ENCODE measurements around the gene HOXB9.

The HOXB9 gene

DNA sequence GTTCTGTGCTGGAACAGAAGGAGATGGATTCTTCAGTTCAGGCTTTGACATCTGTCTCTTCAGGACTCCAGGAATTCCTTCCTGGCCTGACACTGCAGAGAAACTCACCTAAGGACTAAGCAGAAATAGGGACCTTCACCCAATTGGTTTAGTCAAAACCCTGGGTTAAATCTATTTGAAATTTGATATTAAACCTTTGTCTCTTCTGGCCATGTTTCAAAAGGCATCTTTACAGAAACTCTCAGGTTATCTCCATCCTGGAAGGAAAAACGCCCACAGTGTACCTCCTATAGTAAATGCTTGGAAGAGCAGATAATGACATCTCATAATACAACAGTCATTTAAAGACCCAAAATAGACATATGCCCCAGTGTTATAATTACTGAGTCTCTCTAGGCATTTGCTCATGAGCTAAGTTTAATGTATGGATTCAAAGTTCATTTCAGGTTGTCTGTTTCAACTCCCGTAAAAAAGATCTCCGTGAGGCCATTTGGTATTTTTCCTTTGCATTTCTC, 42.4 kb downstream of the HOXB9 start:
- no peak for DNase-seq (ENCODE audit: low read depth)

DNA sequence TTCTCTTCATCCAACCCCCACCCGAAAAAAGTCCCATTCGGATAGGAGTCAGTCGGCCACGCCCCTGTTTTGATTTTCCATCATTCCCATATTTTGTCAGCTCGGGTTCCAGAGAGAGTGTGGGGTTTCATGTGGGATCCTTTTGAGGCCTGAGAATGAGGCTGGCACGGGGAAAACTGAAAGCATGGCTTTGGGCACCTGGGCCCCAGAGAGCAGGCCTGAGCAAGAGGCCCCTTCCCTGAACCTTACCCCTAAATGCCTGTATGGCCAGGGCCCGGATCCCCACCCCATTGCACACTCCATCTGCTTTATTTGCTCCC, 43.4 kb downstream of the HOXB9 start:
- DNase-seq (ENCODE audit: low read depth), result no peak

DNA sequence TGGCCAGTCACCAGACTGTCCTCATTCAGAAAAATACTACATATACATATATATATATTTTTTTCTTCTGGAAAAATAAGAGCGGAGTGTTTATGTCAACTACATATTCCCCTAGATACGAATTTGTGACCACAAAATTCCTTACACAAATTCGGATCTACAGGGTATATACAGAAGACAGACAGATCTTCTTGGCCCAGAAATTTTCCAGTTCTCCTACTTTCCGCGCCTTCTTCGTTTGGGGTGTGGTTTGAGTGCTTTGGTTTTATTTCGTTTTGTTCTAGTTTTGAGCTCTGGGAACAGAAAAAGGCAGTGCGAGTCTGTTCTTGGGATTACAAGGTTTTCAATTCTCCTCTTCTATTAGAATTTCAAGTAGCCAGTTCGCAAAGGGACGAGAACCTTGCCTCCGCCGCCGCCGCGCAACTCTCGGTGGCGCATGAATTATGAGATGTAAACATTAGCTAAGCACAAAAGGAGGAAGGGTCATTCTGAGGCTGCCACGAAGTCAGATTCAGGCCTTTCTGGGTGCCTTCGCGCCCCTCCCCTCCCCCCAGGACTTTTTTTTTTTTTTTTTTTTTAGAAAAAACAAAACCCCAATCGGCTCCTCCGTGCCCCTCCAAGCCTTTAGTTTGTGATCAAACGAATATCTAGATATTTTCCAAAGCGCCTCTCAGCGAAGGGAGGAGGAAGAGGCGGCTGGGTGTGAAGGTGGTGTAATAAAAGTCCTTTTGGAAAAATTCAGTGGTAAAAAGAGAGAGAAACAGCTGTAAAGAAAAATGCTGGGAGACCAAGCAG, 46.2 kb downstream of the HOXB9 start:
- DNase-seq (ENCODE audit: low read depth), result no peak

DNA sequence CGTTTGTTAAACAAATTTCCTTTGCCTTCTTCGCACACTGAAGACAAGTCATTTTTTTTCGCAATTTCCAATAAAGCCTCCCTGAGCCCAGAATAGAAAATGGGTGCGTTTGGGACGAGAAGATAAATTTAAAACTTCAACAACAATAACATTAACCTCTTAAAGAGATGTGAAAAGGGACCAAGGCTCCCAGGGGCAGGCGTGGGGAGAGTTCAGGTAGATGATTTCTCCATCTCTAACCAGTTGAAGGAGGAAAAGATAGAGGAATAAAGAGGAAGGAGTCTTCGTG, 46.7 kb downstream of the HOXB9 start:
- no peak for DNase-seq (ENCODE audit: low read depth)

DNA sequence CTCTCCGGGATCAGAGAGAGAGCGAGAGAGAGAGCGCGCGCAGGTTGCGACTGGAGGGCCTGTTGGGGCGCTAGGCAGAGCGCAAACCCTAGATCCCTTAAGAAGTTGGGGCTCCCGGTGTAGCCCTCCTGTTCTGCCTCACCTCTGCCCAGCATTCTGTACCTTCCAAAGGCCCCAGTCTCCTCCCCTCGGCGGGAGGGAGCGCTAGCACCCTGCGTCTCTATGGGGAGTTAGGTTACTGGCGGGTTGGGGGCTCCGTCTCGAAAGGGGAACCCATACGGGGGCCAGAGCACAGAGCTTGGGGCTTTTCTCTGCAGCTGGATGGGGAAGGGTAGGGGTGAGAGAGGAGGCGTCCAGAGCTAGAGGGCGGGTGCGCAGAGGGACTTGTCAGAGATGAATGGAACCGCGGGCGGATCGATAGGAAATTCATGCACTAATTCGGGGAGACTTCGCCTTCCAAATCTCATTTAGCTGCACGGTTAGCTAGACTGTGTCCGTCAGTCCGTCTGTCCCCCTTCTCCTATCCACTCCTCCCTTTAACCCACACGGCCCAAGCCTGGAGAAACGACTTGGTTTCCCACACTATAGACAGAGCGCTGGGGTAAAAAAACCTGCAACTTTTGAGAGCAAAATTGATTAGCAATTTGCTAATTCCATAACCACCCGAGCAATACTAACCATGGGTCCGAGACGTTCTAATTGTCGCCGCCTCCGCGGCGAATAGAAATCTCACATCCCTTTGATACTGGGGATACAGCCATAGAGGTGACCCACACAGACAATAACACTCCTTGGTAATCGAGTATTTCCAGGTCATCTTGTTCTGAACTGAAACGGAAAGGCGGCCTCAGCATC, 47.3 kb downstream of the HOXB9 start:
- DNase-seq (ENCODE audit: low read depth), result no peak

DNA sequence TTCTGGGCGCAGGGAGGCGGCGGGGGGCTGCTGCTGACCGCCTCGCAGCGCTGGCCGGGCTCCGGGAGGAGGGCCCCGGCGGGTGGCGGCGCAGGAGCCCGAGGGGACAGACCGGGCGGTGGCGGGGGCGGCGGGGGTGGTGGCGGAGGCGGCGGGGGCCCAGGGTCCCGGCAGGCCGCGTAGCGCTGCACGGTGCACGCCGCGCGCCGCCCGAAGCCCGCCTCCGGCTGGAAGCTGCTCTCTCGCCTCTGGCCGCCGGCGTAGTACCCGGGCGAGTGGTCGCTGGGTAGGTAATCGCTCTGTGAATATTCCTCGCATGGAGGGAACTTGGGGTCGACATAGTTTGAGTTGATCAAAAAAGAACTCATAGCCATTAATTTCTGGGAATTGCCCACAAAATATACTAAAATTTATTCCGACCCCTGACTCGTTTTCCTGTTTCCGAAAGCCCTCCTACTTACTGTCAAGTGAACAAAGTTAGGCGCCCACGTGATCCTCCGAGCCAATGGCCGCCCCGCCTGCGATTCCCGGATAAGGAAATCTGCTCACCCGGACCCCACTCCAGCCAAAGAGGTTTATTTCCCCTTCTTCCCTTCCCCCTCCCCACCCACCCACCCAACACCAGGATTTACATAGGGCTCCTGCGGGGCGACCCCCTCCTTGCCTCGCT, 48.1 kb downstream of the HOXB9 start, which contains the start of gene HOXB4:
Gene HOXB4, minus strand, starts transcription at position 405 of the 670 bp plus-strand sequence. Its CDS starts 31 bp downstream, at position 374.
- DNase-seq (ENCODE audit: low read depth), result no peak

DNA sequence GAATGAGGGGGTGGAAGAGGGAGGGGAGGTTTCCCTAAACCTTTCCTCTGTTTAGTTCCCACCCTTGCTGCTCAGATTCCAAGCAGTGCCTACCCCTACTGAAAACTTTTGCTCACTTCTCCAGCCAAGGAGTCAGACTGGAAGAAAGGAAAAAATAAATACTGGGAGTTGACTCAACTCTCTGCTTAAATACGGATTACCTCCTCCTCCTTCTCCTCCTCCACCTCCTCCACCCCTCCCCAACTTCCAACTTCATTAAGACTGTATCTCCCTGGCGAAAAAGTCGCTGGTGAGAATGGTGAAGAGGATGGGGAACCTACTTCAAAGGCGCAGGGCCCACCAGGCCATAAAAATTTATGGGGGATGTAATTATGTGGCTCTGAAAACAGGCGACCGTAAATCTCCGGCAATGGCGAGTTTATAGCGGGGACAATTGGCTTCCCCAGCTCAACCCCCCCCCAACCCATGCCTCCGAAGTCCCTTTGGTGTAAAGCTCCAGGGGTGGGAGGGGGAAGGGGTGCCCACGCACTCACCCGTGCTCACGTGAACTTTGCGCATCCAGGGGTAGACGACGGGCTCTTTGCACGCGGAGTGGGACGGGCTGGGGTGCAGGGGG, 48.7 kb downstream of the HOXB9 start:
- DNase-seq (ENCODE audit: low read depth), result no peak

DNA sequence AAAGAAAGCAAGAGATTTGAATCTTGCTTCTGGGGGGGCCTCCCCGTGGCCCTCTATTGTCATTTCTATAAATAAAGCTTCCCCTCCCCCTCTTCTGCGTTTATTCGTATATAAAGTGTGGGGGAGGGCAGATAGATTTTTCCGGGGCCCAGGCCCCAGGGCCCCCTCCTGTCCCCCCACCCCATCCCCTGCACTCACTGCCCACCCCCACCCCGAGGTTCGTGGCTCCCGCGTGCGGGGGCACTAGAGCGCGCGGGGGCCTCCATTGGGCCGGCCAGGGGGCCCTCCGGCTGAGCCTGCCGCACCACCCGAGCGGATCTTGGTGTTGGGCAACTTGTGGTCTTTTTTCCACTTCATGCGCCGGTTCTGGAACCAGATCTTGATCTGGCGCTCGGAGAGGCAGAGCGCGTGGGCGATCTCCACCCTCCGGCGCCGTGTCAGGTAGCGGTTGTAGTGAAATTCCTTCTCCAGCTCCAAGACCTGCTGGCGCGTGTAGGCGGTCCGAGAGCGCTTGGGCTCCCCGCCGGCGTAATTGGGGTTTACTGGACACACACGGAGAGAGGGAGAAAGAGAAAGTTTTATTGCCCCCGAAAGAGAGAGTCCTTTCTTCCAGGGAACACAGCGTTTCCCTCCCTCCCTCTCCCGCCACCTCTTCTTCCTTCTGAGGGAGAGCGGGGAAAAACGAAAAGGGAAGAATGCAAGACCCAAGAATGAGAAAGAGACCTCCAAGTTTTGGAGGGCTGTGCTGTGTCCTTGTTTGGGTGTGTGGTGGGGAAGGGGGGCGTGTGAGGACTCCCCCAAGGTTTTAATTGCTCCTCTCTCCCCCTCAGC, 49.5 kb downstream of the HOXB9 start:
- DNase-seq (ENCODE audit: low read depth), result no peak

DNA sequence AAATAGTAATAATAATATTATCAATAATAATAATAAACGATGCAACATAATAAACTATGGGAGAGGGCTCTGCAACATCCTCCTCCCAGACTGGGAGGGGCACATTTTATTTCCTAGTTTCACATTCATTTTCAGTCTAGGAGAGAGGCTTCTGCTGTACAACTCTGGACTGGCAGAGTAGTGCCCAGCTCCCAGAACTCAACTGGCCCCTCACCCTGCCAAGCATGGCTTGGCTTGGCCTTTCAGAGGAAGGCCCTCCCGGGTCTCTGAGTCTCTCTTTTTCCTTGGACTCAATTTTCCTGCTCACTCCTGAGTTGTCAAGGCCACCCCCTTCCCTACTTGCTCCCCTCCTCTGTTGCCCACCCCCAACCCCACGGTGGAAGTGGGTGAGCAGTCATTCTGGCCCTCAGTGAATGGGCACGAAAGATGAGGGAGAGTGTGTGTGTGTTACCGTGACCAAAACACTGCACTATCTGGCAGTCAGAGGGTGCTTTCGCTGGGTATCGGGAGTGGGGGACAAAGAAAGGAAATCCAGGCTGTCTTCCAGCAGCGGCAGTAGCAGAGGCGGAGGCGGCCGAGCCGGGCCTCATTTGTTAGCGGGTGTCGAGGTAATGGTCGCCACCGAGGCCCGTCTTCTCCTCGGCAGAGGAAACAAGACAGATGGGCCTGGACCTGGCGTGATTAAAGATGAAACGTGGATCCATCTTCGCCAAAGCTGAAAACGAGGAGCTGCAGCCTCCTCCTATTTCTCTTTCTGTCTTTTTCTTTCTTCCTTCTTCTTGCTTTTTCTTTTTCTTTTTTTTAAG, 50.3 kb downstream of the HOXB9 start:
- no peak for DNase-seq (ENCODE audit: low read depth)

DNA sequence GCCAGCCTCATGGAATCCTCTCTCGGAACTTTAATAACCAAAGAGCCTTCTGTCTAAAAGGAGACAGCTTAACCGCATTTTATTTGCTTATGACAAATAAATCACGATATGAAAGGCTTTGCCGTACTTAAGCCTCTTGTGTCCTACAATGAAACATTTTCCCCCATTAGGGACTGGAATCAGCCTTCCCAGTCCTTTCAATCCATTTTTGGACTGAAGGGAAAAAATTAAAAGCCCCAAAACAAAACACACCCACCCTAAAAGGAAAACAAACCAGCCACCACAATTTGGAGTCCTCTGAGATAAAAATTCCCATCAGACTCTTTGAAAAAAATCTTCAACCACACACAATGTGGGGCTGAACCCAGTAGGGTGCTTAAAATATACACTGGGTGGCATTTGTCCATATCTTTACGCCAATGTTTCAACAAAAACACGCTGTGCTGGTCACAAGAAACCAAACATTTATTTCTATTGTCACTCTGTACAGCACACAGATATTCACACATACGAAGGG, 51.0 kb downstream of the HOXB9 start:
- no peak for DNase-seq (ENCODE audit: low read depth)

DNA sequence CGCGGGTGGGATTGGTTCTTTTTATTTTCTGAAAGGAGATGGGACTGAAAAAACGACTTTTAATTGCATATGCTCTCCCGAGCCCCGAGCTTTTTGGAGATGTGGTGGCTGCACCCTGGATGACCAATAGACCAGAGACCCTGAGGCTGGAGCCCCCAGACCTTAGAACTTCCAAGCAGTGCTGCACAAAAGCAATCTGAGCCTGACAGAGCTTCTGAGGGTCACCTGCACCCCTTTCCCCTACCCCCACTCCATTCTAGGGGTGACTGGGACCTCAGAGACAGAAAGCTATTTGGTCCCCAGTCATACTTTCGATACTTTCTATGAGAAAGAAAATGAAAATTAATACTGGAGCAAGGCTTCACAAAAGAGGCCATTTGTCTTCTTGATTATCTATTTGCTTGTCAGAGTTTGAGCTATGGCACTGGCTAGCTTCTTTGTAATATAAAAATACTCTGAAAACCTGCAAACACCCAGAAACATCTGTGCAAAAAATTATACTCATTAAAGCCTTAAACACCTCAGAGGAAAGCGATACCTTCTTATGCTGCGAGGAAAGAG, 51.6 kb downstream of the HOXB9 start:
- no peak for DNase-seq (ENCODE audit: low read depth)

DNA sequence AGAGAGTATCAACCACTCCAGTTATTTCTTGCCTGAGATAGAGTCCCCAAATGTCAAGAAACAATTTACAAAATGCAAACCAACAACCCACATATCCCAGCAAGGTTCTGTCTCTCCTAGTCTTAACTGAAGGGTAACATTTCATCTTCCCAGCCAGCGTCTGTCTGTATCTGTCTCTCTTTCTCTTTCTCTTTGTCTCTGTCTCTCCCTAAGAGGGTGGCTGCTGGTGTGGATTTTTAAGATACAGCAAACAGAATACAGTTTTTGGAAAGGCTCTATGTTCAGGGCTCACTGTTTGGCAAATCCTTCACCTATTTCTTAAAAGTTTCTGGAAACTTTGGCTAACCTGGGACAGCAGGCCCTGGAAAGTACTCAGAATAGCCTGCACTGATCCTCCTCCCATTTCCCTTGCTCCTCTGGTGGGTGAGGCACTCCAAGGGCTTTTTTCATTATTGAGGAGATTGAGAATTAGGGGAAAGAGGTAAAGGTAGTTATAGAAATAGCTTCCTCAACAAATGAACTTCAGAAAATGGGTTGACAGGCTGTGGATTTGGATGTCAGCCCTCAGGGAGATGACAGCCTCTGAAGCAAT, 54.2 kb downstream of the HOXB9 start:
- DNase-seq (ENCODE audit: low read depth), result no peak
